ENCODE results near the gene LDLRAD2. TPM values are rescaled to one million over a fixed set of nuclear protein-coding genes. Genes with fewer than 3 reads are reported as not detected.
"Not testable (repeated sequence)": the region's sequence is repeated elsewhere in the genome, so short reads cannot be mapped to it uniquely, and the experiment has no call there.

LDLRAD2 gene
- total RNA-seq, 2 donors from 2014 or later, result 0.08 TPM; not detected in 1

- Mint-ChIP-seq H3K9me3 (no peaks in the 10 kb centered on the region), H3K27ac (peak overlapping the region in 1 of 2 donors; percentile 24), H3K36me3 (no peaks in the 10 kb centered on the region)
- no peak for ATAC-seq
- DNase-seq (ENCODE audit: low spot score in 2 of 2), result no peak
Observed at GRCh38 chr1:21814981-21815582, 3.0 kb downstream of the LDLRAD2 start.

DNA sequence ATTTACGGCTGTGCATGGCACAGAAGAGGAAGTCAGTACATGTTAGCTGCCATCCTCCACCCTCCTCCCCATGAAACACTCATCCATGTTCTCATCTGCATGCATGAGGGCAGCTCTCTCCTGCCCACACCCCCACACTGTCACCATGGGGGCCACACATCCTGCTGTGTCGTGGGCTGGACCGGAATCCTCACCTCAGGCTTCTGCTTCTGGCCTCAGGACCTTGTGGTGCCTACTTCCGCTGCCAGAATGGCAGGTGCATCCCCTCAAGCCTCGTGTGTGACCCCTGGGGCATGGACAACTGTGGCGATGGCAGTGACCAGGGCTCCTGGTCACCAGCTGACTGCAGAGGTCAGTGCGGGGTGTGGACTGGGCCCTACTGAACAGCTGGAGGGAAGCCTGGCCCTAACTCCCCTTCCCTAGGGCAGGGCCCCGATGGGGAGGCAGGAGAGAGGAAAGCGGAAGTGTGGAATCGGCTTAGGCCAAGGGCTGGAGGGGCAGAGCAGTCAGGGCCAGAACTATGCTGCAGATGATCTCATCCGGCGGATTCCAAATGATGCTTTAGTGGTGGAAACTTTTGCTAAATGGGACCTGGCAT lies 3.8 kb downstream of the LDLRAD2 start:
- no peaks in the 10 kb centered on the region for H3K9me3 Mint-ChIP-seq
- H3K27ac Mint-ChIP-seq, result no peak overlapping the region
- H3K36me3 Mint-ChIP-seq, result no peaks in the 10 kb centered on the region
- ATAC-seq, result no peak
- DNase-seq (ENCODE audit: low spot score in 2 of 2), result no peak

GRCh38 chr1:21816602-21817302 lies 4.7 kb downstream of the LDLRAD2 start:
- no peaks in the 10 kb centered on the region for H3K36me3 Mint-ChIP-seq
- no peak overlapping the region for H3K27ac Mint-ChIP-seq
- no peak for DNase-seq (ENCODE audit: low spot score in 2 of 2)
- no peak for ATAC-seq
- no peaks in the 10 kb centered on the region for H3K9me3 Mint-ChIP-seq

DNA sequence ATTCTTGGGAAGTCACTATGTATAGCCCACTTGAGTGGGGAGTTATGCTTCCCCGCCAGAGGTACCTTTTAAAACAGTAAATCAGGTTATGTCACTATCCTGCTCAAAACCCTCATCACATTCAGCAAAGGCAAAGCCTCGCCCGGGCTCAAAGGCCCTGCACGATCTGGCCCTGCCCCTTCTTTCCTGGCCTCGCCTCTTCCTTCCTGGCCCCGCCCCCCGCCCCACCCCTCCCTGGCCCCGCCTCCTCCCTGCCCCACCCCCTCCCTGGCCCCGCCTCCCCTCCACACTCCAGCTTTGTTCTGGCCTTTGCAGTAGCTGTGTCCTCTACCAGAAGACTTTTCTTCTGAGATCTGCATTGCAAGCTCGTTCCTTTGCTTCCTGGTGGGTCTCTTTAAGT lies 6.6 kb downstream of the LDLRAD2 start:
- no peaks in the 10 kb centered on the region for H3K9me3 Mint-ChIP-seq
- ATAC-seq (peak; percentile 31 to 61), DNase-seq (ENCODE audit: low spot score in 2 of 2) (peak in 1 of 2 donors; percentile 30)
- no peaks in the 10 kb centered on the region for H3K36me3 Mint-ChIP-seq
- H3K27ac Mint-ChIP-seq, result no peak overlapping the region

- ATAC-seq (no peak), DNase-seq (ENCODE audit: low spot score in 2 of 2) (no peak)
- no peaks in the 10 kb centered on the region for H3K36me3 Mint-ChIP-seq
- no peaks in the 10 kb centered on the region for H3K9me3 Mint-ChIP-seq
- H3K27ac Mint-ChIP-seq, result no peak overlapping the region
Observed at GRCh38 chr1:21820597-21821232, 8.7 kb downstream of the LDLRAD2 start.

DNA sequence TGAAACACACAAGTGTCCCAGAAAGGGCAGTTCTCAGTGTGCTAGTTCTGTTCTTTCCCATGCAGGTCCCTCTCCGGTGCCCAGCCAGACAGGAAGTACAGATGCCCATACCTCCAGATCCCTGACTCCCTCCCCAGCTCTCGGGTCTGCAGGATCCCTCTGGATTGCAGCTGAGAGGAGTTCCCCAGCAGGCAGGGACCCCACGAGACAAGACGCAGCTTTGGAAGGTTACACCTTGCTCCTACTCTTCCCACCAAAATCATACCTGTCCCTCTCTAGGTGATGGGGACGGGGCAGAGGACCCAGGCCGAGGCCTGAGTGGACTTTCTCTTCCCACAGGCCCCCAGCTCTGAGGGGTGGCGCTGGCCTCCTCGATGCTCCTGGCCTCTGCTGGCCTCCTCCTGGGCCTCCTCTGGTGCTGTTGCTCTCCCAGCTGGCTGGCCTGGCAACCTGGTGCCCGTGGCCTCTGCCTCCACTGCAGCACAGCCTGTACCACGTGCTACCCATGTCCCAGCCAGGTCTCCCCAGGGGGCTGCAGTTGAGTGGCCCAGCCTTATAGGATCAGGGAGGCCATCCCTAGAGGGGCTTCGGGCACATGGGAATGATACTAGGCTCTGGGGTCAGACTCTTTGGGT lies 9.4 kb downstream of the LDLRAD2 start:
- no peak for ATAC-seq
- Mint-ChIP-seq H3K36me3 (no peaks in the 10 kb centered on the region), H3K9me3 (no peaks in the 10 kb centered on the region), H3K27ac (no peak overlapping the region)
- no peak for DNase-seq (ENCODE audit: low spot score in 2 of 2)

- no peak overlapping the region for H3K27ac Mint-ChIP-seq
- no peak for ATAC-seq
Observed at GRCh38 chr1:21822349-21822748, 10.3 kb downstream of the LDLRAD2 start.

DNA sequence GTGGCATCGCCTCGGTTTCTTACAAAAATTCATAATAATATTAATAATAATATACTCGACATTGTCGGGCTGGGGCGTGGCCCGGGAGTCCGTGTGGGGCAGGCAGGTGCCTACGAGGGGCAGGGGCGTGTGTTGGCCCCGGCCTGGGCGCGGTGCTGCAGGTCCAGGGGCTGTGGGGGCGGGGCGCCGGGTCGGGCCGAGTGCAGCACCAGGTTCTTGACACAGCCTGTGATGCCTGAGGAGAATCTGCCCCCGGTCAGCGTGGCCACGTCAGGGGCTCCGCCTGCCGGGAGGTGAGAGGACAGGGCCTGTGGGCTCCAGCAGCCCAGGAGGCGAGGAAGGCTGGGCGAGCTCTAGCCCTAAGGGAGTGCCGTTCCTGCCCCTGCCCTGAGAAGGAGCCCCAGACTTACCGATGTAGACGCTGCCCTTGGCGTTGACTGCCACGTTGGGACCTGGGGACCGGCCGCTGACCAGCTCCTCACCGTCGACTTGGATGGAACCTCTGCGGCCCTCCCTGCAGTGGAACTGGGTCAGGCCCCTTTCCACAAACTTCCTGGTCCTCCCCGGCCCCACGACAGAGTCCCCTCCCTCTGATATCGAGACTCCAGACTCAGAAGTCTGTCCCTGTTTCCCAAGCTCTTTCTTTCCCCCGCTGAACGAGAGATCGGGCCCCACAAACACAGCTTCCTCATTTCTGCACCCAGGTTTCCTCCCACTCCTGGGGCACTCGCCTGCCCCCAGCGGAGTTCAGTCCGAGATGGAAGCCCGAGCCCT lies 11.3 kb downstream of the LDLRAD2 start:
- no peaks in the 10 kb centered on the region for H3K9me3 Mint-ChIP-seq
- H3K27ac Mint-ChIP-seq, result no peak overlapping the region
- no peak for ATAC-seq
- H3K36me3 Mint-ChIP-seq, result no peaks in the 10 kb centered on the region
- DNase-seq (ENCODE audit: low spot score in 2 of 2), result no peak

More at GRCh38 chr1:21822349-21822748, 10.3 kb downstream of the LDLRAD2 start:
- Mint-ChIP-seq H3K9me3 (no peaks in the 10 kb centered on the region), H3K36me3 (no peaks in the 10 kb centered on the region)
- no peak for DNase-seq (ENCODE audit: low spot score in 2 of 2)

DNA sequence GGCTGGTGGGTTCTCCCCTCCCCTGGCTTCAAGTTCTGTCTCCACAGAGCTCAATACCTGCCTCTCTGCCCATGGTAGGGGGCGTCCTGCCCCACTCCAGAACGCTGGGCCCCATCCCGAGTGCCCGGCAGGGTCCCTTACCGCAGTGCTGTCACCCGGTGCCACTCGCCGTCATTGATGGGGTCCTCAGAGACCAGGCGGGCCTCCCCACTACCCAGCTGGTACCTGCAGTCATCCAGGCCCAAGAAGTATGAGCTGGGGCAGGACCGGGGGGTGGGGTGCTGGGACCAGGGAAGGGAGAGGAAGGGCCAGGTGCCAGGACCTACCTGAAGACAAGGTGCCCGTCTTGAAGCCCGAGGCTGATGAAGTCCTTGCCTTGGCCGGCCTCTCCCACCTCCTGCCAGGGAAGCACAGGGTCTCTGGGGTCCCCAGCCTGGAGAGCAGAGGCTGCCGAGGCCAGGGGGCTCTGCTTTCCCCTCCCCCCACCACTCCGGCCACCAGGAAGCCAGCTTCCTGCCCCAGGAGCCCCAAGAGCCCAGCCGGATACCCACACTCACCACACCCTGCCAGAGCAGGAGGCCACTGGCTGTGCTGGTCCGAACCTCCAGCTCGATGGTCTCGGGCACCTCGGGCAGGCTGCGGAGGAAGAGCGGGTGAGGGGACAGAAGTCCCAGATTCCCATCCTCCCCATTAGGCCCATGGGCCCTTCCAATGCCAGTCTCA lies 12.1 kb downstream of the LDLRAD2 start:
- Mint-ChIP-seq H3K9me3 (no peaks in the 10 kb centered on the region), H3K36me3 (no peaks in the 10 kb centered on the region), H3K27ac (no peak overlapping the region)
- DNase-seq (ENCODE audit: low spot score in 2 of 2), result no peak
- no peak for ATAC-seq

DNA sequence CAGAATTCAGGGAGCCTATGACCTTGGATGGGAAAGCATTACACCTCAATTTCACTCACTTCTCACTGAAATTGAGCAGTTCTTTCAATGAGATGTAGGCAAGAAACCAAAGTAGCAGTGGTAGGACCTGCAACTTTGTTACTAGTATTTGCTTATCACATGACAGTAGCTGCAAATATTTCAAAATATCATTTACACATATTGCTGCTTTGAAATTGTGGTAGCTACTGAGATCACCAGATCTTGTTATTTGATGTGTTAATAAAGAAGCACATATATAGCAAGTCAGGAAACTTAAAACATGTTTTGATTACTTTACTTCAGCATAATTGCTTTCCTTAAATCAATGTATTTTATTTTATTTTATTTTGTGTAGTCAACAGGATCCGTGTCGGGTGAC lies 12.9 kb downstream of the LDLRAD2 start:
- Mint-ChIP-seq H3K27ac (no peak overlapping the region), H3K36me3 (no peaks in the 10 kb centered on the region), H3K9me3 (no peaks in the 10 kb centered on the region)
- ATAC-seq (no peak), DNase-seq (ENCODE audit: low spot score in 2 of 2) (no peak)

- Mint-ChIP-seq H3K9me3 (no peaks in the 10 kb centered on the region), H3K27ac (no peak overlapping the region), H3K36me3 (no peaks in the 10 kb centered on the region)
- DNase-seq (ENCODE audit: low spot score in 2 of 2) (no peak), ATAC-seq (no peak)
Observed at GRCh38 chr1:21825393-21825792, 13.3 kb downstream of the LDLRAD2 start.

GRCh38 chr1:21826694-21827093 lies 14.6 kb downstream of the LDLRAD2 start:
- not testable (repeated sequence) for H3K9me3 Mint-ChIP-seq; H3K27ac Mint-ChIP-seq; H3K36me3 Mint-ChIP-seq; ATAC-seq; DNase-seq (ENCODE audit: low spot score in 2 of 2)

- DNase-seq (ENCODE audit: low spot score in 2 of 2) (no peak), ATAC-seq (no peak)
- Mint-ChIP-seq H3K9me3 (no peaks in the 10 kb centered on the region), H3K36me3 (no peaks in the 10 kb centered on the region), H3K27ac (no peak overlapping the region)
Observed at GRCh38 chr1:21827141-21827679, 15.1 kb downstream of the LDLRAD2 start.

GRCh38 chr1:21828075-21828474 lies 16.0 kb downstream of the LDLRAD2 start:
- DNase-seq (ENCODE audit: low spot score in 2 of 2) (no peak), ATAC-seq (no peak)
- Mint-ChIP-seq H3K36me3 (no peaks in the 10 kb centered on the region), H3K27ac (no peak overlapping the region), H3K9me3 (no peaks in the 10 kb centered on the region)

DNA sequence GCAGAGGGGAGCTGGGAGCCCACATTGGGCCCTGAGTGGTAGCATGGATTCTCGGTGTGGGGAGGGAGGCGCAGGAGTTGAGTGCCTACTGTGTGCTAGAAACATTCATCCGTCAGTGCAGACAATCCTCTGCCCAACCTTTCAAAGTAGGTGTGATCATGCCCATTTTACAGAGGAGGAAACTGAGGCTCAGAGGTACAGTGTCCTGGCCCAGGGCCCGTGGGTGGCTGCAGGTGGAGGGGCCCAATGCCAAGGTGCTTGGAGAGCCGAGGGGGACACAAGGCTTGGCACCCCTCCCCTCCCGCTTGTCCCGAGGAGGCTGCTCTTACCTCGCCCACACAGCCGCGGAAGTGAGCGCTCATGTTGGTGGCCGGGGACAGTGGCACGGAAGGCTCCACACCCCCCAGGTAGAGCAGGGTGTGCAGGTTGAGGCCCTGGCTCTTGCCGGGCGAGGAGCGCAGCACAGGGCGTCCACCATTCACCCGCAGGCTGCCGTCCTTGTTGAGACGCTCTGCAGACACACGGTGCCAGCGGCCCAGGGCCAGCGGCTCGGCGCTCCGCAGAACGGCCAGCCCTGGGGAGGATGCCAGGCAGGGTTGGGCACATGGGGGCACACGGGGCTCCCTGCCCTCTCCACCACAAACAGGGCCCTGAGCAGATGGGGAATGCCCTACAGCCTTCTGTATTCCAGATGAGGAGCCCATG lies 16.6 kb downstream of the LDLRAD2 start:
- H3K9me3 Mint-ChIP-seq, result no peaks in the 10 kb centered on the region
- H3K36me3 Mint-ChIP-seq, result peaks cover 1 to 2% of the 10 kb centered on the region in 2 donors
- no peak overlapping the region for H3K27ac Mint-ChIP-seq
- DNase-seq (ENCODE audit: low spot score in 2 of 2) (no peak), ATAC-seq (no peak)

Measured in activated naive CD4-positive, alpha-beta T cell treated with anti-CD3 and anti-CD28 coated beads, Interleukin-2, amount 50 U/mL, for 72 hours (primary cell).